Measurements from ENCODE around the gene GDPD1. TPM values are rescaled to one million over a fixed set of nuclear protein-coding genes. Genes with fewer than 3 reads are reported as not detected.

Gene GDPD1
- total RNA-seq, 3 donors from 2014 or later: 4.5 to 6.2 (median 4.9) TPM

- no peak for ATAC-seq
- intact Hi-C loops (cut with DNase I, micrococcal nuclease): no loop called here
- Histone ChIP-seq H3K9me3 (no peaks in the 10 kb centered on the region), H3K4me3 (no peak overlapping the region), H3K36me3 (ENCODE audit: low read depth) (no peaks in the 10 kb centered on the region), H3K4me1 (ENCODE audit: low read depth) (no peaks in the 10 kb centered on the region)
- no peak for DNase-seq
- no peak for TF ChIP-seq CTCF (IDR thresholded peaks at IDR 0.05)
Measured at GRCh38 chr17:59180626-59181025, 39.7 kb upstream of the GDPD1 start.

GRCh38 chr17:59181481-59181880, 38.8 kb upstream of the GDPD1 start:
- no peak for ATAC-seq
- Histone ChIP-seq H3K4me1 (ENCODE audit: low read depth) (no peaks in the 10 kb centered on the region), H3K9me3 (no peaks in the 10 kb centered on the region), H3K36me3 (ENCODE audit: low read depth) (no peaks in the 10 kb centered on the region), H3K4me3 (no peak overlapping the region)
- TF ChIP-seq CTCF (IDR thresholded peaks at IDR 0.05): no peak
- intact Hi-C loops (cut with DNase I, micrococcal nuclease): no loop called here
- DNase-seq: no peak

- Histone ChIP-seq H3K9me3 (no peaks in the 10 kb centered on the region), H3K4me1 (ENCODE audit: low read depth) (no peaks in the 10 kb centered on the region), H3K4me3 (no peak overlapping the region), H3K36me3 (ENCODE audit: low read depth) (no peaks in the 10 kb centered on the region)
- intact Hi-C loops (cut with DNase I, micrococcal nuclease): no loop called here
- no peak for TF ChIP-seq CTCF (IDR thresholded peaks at IDR 0.05)
- ATAC-seq (no peak), DNase-seq (no peak)
Measured at GRCh38 chr17:59185997-59186396, 34.3 kb upstream of the GDPD1 start.

- intact Hi-C loops (cut with DNase I, micrococcal nuclease): no loop called here
- DNase-seq (no peak), ATAC-seq (no peak)
- H3K4me3 ChIP-seq: no peak overlapping the region
- H3K9me3 ChIP-seq: no peaks in the 10 kb centered on the region
- H3K36me3 ChIP-seq (ENCODE audit: low read depth): no peaks in the 10 kb centered on the region
- TF ChIP-seq CTCF (IDR thresholded peaks at IDR 0.05): no peak
- H3K4me1 ChIP-seq (ENCODE audit: low read depth): no peaks in the 10 kb centered on the region
Measured at GRCh38 chr17:59186850-59187249, 33.5 kb upstream of the GDPD1 start.

GRCh38 chr17:59190806-59191205, 29.5 kb upstream of the GDPD1 start:
- ATAC-seq (no peak), DNase-seq (no peak)
- Histone ChIP-seq H3K36me3 (ENCODE audit: low read depth) (no peaks in the 10 kb centered on the region), H3K4me1 (ENCODE audit: low read depth) (no peaks in the 10 kb centered on the region), H3K9me3 (no peaks in the 10 kb centered on the region), H3K4me3 (no peak overlapping the region)
- TF ChIP-seq CTCF (IDR thresholded peaks at IDR 0.05): no peak
- intact Hi-C loops (cut with DNase I, micrococcal nuclease): no loop called here

- Histone ChIP-seq H3K36me3 (ENCODE audit: low read depth) (no peaks in the 10 kb centered on the region), H3K4me1 (ENCODE audit: low read depth) (no peaks in the 10 kb centered on the region), H3K9me3 (no peaks in the 10 kb centered on the region), H3K4me3 (no peak overlapping the region)
- DNase-seq (no peak), ATAC-seq (no peak)
- TF ChIP-seq CTCF (IDR thresholded peaks at IDR 0.05): no peak
- intact Hi-C loops (cut with DNase I, micrococcal nuclease): no loop called here
Measured at GRCh38 chr17:59193336-59193862, 26.9 kb upstream of the GDPD1 start.
